Body of pancreas (tissue), 4 donors: ENCODE data around the gene CAP1. TPM values are rescaled to one million over a fixed set of nuclear protein-coding genes. Genes with fewer than 3 reads are reported as not detected.

ENCODE experiments used
- ATAC-seq: fragments of 150-250 bp; one replicate; pipeline ENCODE4 v1.9.1; 2016
- DNase-seq, 4 donors: peaks; one replicate each; pipeline ENCODE4 v3.0.0-alpha.2; 2019
- H3K27ac ChIP-seq, 4 donors: fragments of 200-600 bp; sonication (generic); 1 replicate in 3 of 4; 2 replicates in 1 of 4; pipeline versions ENCODE4 v1.5.1 to v1.6.1; 2016 to 2019; ENCODE audit warnings: mild to moderate bottlenecking in 1 of 4, mixed read lengths in 1 of 4, moderate library complexity in 1 of 4
- H3K27me3 ChIP-seq, 2 donors: fragments of 200-600 bp; sonication (generic); one replicate each; pipeline ENCODE4 v1.6.0; 2016; ENCODE audit warnings: mild to moderate bottlenecking in 1 of 2
- H3K36me3 ChIP-seq, 2 donors: fragments of 200-600 bp; sonication (generic); replicated peaks in 1 of 2; 2 replicates each; pipeline ENCODE4 v1.5.1; 2016; ENCODE audit warnings: low read depth in 2 of 2; ENCODE audit not compliant: insufficient read depth in 1 of 2
- H3K4me1 ChIP-seq: fragments of 200-600 bp; sonication (generic); one replicate; pipeline ENCODE4 v1.6.0; 2016
- H3K4me3 ChIP-seq, 2 donors: fragments of 200-600 bp; sonication (generic); 1 replicate in 1 of 2; 2 replicates in 1 of 2; pipeline ENCODE4 v1.5.1; 2016 to 2019
- H3K9me3 ChIP-seq, 3 donors: fragments of 200-600 bp; sonication (generic); 1 replicate in 2 of 3; 2 replicates in 1 of 3; pipeline ENCODE4 v1.5.1; 2016
- CTCF ChIP-seq, 7 experiments: fragments of 450-650 bp in 4 of 7; fragments of 200-600 bp in 3 of 7; sonication (generic) in 3 of 7; IDR thresholded peaks; one replicate each; pipeline ENCODE4 v1.5.1; 2016 to 2019; ENCODE audit warnings: antibody characterized with exemption in 7 of 7
- POLR2A ChIP-seq, 3 donors: fragments of 450-650 bp; IDR thresholded peaks; one replicate each; pipeline ENCODE4 v1.6.1; 2016; ENCODE audit warnings: antibody characterized with exemption in 3 of 3, mild to moderate bottlenecking in 2 of 3
- WGBS, 2 donors: methylation state at CpG; one replicate each; pipeline ENCODE4 v1.1.5; 2017; 5-methylcytosine and 5-hydroxymethylcytosine counted together
- intact Hi-C: fragments of 100-400 bp; cut with DNase I; formaldehyde crosslinking; loops from one replicate; pipeline ENCODE4 v1.15.1; 2023
- total RNA-seq, 2 donors: library from RNA; depleted of rRNA; stranded (reverse); fragments of >200 nt; gene quantifications; one replicate each; pipeline ENCODE4 v1.1.0, GENCODE V29; 2016

The CAP1 gene
- total RNA-seq, 2 donors from 2014 or later: 60.7 to 66.3 TPM

GRCh38 chr1:40059338-40059959 is 18.9 kb downstream of the CAP1 start:
- Histone ChIP-seq H3K36me3 (peaks cover 0 to 18% of the 10 kb centered on the region in 2 donors), H3K27ac (peak overlapping the region in 3 of 4 donors; percentile 12 to 52 (median 41)), H3K4me3 (no peak overlapping the region), H3K27me3 (no peaks in the 10 kb centered on the region), H3K9me3 (no peaks in the 10 kb centered on the region), H3K4me1 (peaks cover 16% of the 10 kb centered on the region)
- TF ChIP-seq POLR2A (IDR thresholded peaks at IDR 0.05): no peak
- TF ChIP-seq CTCF (IDR thresholded peaks at IDR 0.05): no peak
- ATAC-seq: no peak
- intact Hi-C loops: no loop called here
- no peak for DNase-seq
- WGBS, 2 donors: 41 to 56% methylated on average over 4 of the region's 4 CpGs

- ATAC-seq (no peak), DNase-seq (no peak)
- Histone ChIP-seq H3K36me3 (peaks cover 0 to 24% of the 10 kb centered on the region in 2 donors), H3K4me1 (peaks cover 16% of the 10 kb centered on the region), H3K4me3 (no peak overlapping the region), H3K9me3 (no peaks in the 10 kb centered on the region), H3K27me3 (no peaks in the 10 kb centered on the region), H3K27ac (peak overlapping the region in 3 of 4 donors; percentile 12 to 52 (median 27))
- TF ChIP-seq POLR2A (IDR thresholded peaks at IDR 0.05) (no peak), CTCF (IDR thresholded peaks at IDR 0.05) (no peak)
- WGBS, 2 donors: 55 to 74% methylated on average over 7 of the region's 7 CpGs
- intact Hi-C loops: no loop called here
Measured at GRCh38 chr1:40059960-40060750, 19.6 kb downstream of the CAP1 start.

GRCh38 chr1:40064797-40065499 is 24.4 kb downstream of the CAP1 start:
- Histone ChIP-seq H3K27me3 (no peaks in the 10 kb centered on the region), H3K27ac (no peak overlapping the region), H3K36me3 (peaks cover 6 to 47% of the 10 kb centered on the region in 2 donors), H3K4me1 (peaks cover under 1% of the 10 kb centered on the region), H3K4me3 (no peak overlapping the region), H3K9me3 (no peaks in the 10 kb centered on the region)
- TF ChIP-seq POLR2A (IDR thresholded peaks at IDR 0.05): no peak
- no peak for TF ChIP-seq CTCF (IDR thresholded peaks at IDR 0.05)
- WGBS, 2 donors: 89 to 98% methylated on average over 2 of the region's 2 CpGs
- intact Hi-C loops: no loop called here
- no peak for ATAC-seq
- no peak for DNase-seq

GRCh38 chr1:40067023-40067422 is 26.5 kb downstream of the CAP1 start:
- Histone ChIP-seq H3K27me3 (no peaks in the 10 kb centered on the region), H3K27ac (no peak overlapping the region), H3K36me3 (peaks cover 18 to 47% of the 10 kb centered on the region in 2 donors), H3K4me3 (no peak overlapping the region), H3K9me3 (no peaks in the 10 kb centered on the region), H3K4me1 (no peaks in the 10 kb centered on the region)
- DNase-seq (no peak), ATAC-seq (no peak)
- no peak for TF ChIP-seq POLR2A (IDR thresholded peaks at IDR 0.05)
- no peak for TF ChIP-seq CTCF (IDR thresholded peaks at IDR 0.05)
- WGBS, 2 donors: 66 to 67% methylated on average over 2 of the region's 2 CpGs
- intact Hi-C loops: no loop called here
